ENCODE measurements around the gene LNPEP.
A peak's percentile ranks its signal among the peaks of the same experiment; 100 is the strongest.

LNPEP gene

GRCh38 chr5:96995419-96995818 is 59.5 kb downstream of the LNPEP start:
- no peak for DNase-seq (ENCODE audit: low spot score)

GRCh38 chr5:96997265-96997859 is 61.5 kb downstream of the LNPEP start:
- peak; percentile 62 for DNase-seq (ENCODE audit: low spot score)

- DNase-seq (ENCODE audit: low spot score), result no peak
Measured at GRCh38 chr5:96999856-97000255, 64.0 kb downstream of the LNPEP start.

GRCh38 chr5:97000391-97000790 is 64.5 kb downstream of the LNPEP start:
- no peak for DNase-seq (ENCODE audit: low spot score)

- no peak for DNase-seq (ENCODE audit: low spot score)
Measured at GRCh38 chr5:97002983-97003382, 67.1 kb downstream of the LNPEP start.

GRCh38 chr5:97004423-97005060 is 68.7 kb downstream of the LNPEP start:
- no peak for DNase-seq (ENCODE audit: low spot score)

- DNase-seq (ENCODE audit: low spot score), result no peak
Measured at GRCh38 chr5:97006454-97007060, 70.7 kb downstream of the LNPEP start.

GRCh38 chr5:97009212-97009898 is 73.5 kb downstream of the LNPEP start:
- no peak for DNase-seq (ENCODE audit: low spot score)

GRCh38 chr5:97009921-97010320 is 74.0 kb downstream of the LNPEP start:
- no peak for DNase-seq (ENCODE audit: low spot score)

GRCh38 chr5:97010606-97011005 is 74.7 kb downstream of the LNPEP start:
- no peak for DNase-seq (ENCODE audit: low spot score)

GRCh38 chr5:97011567-97011966 is 75.7 kb downstream of the LNPEP start:
- no peak for DNase-seq (ENCODE audit: low spot score)

- no peak for DNase-seq (ENCODE audit: low spot score)
Measured at GRCh38 chr5:97019435-97020117, 83.7 kb downstream of the LNPEP start.

- DNase-seq (ENCODE audit: low spot score), result no peak
Measured at GRCh38 chr5:97021416-97021815, 85.5 kb downstream of the LNPEP start.

- DNase-seq (ENCODE audit: low spot score), result no peak
Measured at GRCh38 chr5:97022898-97023297, 87.0 kb downstream of the LNPEP start.

- no peak for DNase-seq (ENCODE audit: low spot score)
Measured at GRCh38 chr5:97026721-97027120, 90.8 kb downstream of the LNPEP start.

- DNase-seq (ENCODE audit: low spot score), result no peak
Measured at GRCh38 chr5:97037819-97038218, 101.9 kb downstream of the LNPEP start.

GRCh38 chr5:97041239-97041638 is 105.4 kb downstream of the LNPEP start:
- DNase-seq (ENCODE audit: low spot score), result no peak

- no peak for DNase-seq (ENCODE audit: low spot score)
Measured at GRCh38 chr5:97042996-97043395, 107.1 kb downstream of the LNPEP start.

- DNase-seq (ENCODE audit: low spot score), result no peak
Measured at GRCh38 chr5:97043511-97043910, 107.6 kb downstream of the LNPEP start.

- no peak for DNase-seq (ENCODE audit: low spot score)
Measured at GRCh38 chr5:97044052-97044451, 108.2 kb downstream of the LNPEP start.

- DNase-seq (ENCODE audit: low spot score), result no peak
Measured at GRCh38 chr5:97046270-97046982, 110.5 kb downstream of the LNPEP start.

All from SK-N-DZ (cell line).